Breast epithelium (tissue), 3 donors: Measurements from ENCODE around the gene AK1.

ENCODE experiments used
- POLR2AphosphoS5 ChIP-seq, 3 donors: sonication (generic); formaldehyde crosslinking; IDR thresholded peaks; one replicate each; pipeline ENCODE4 v1.6.1; 2017; ENCODE audit warnings: antibody characterized with exemption in 3 of 3
- TF ChIP-seq, protein P1 (sequence below), 3 donors: fragments of 450-650 bp; IDR thresholded peaks; one replicate each; pipeline ENCODE4 v1.5.1; 2016 to 2017; ENCODE audit warnings: antibody characterized with exemption in 3 of 3, mild to moderate bottlenecking in 3 of 3, moderate library complexity in 3 of 3

DNA sequence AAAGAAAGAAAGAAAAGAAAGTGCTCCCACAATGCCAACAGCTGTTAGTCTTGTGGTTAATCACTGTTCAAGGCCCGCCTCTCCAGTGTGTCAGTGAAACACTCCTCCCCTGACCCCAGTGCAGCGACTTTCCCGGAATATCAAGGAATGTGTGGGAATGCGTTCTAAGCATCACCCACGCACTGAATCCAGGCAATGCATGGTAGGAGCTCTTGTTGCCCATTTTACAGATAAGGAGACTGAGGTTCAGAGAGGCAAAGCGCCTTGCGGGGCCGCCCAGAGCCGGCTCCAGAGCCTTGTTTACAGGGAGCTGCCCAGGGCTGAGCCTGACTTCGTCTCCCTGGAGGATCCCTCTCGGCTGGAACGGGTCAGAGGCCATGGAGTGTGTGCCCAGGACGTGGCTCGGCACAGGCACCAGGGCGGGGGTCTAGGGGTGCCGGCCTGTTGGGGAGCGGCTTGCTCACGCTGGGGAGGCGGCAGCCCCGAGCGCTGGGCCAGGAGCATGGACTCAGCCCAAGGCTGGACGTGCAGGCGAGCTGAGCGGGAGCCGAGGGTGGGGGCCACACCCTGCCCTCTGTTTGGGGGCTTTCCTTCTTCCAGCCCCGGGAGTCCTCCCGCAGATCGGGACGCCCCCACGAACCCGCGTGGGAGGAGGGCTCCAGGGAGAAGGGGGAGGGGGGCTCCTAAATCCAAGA lies 21.1 kb upstream of the AK1 start:
- peak; percentile 35 to 70 (median 52) for TF ChIP-seq POLR2AphosphoS5 (IDR thresholded peaks at IDR 0.05)
- TF ChIP-seq, protein P1, sequence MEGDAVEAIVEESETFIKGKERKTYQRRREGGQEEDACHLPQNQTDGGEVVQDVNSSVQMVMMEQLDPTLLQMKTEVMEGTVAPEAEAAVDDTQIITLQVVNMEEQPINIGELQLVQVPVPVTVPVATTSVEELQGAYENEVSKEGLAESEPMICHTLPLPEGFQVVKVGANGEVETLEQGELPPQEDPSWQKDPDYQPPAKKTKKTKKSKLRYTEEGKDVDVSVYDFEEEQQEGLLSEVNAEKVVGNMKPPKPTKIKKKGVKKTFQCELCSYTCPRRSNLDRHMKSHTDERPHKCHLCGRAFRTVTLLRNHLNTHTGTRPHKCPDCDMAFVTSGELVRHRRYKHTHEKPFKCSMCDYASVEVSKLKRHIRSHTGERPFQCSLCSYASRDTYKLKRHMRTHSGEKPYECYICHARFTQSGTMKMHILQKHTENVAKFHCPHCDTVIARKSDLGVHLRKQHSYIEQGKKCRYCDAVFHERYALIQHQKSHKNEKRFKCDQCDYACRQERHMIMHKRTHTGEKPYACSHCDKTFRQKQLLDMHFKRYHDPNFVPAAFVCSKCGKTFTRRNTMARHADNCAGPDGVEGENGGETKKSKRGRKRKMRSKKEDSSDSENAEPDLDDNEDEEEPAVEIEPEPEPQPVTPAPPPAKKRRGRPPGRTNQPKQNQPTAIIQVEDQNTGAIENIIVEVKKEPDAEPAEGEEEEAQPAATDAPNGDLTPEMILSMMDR (IDR thresholded peaks at IDR 0.05) = no peak
